NT2/D1 (cell line): ENCODE results near the gene FANCD2.
"Not testable (repeated sequence)": the region's sequence is repeated elsewhere in the genome, so short reads cannot be mapped to it uniquely, and the experiment has no call there.

ENCODE experiments used
- DNase-seq: peaks from one replicate; pipeline ENCODE4 v3.0.0-alpha.2; 2011; ENCODE audit warnings: low read depth, low spot score
- H3K27me3 ChIP-seq: 2 replicates; pipeline ENCODE4 v1.6.0; 2011; ENCODE audit warnings: mild to moderate bottlenecking; ENCODE audit not compliant: insufficient read length, insufficient read depth
- H3K36me3 ChIP-seq: 2 replicates; pipeline ENCODE4 v1.6.1; 2011; ENCODE audit warnings: mild to moderate bottlenecking, low read length, mixed read lengths; ENCODE audit not compliant: insufficient read depth, insufficient read length
- H3K4me1 ChIP-seq: 2 replicates; pipeline ENCODE4 v1.5.1; 2011; ENCODE audit not compliant: insufficient read depth, insufficient read length
- H3K4me3 ChIP-seq: 2 replicates; pipeline ENCODE4 v1.5.1; 2011; ENCODE audit warnings: low read depth; ENCODE audit not compliant: insufficient read length
- H3K9ac ChIP-seq: 2 replicates; pipeline ENCODE4 v1.6.0; 2011; ENCODE audit warnings: low read depth; ENCODE audit not compliant: insufficient read length
- H3K9me3 ChIP-seq: 2 replicates; pipeline ENCODE4 v1.5.1; 2011; ENCODE audit warnings: mild to moderate bottlenecking, low read length; ENCODE audit not compliant: insufficient read depth
- SUZ12 ChIP-seq: IDR thresholded peaks from 2 replicates; pipeline ENCODE4 v1.6.1; 2011; ENCODE audit not compliant: insufficient read length, insufficient read depth; ENCODE audit errors: extremely low read depth
- YY1 ChIP-seq: IDR thresholded peaks from 2 replicates; pipeline ENCODE4 v1.6.1; 2011; ENCODE audit not compliant: insufficient read length, insufficient read depth
- ZNF274 ChIP-seq: IDR thresholded peaks from 2 replicates; pipeline ENCODE4 v1.6.1; 2011; ENCODE audit warnings: mild to moderate bottlenecking, low read depth, low read length

Gene FANCD2

DNA sequence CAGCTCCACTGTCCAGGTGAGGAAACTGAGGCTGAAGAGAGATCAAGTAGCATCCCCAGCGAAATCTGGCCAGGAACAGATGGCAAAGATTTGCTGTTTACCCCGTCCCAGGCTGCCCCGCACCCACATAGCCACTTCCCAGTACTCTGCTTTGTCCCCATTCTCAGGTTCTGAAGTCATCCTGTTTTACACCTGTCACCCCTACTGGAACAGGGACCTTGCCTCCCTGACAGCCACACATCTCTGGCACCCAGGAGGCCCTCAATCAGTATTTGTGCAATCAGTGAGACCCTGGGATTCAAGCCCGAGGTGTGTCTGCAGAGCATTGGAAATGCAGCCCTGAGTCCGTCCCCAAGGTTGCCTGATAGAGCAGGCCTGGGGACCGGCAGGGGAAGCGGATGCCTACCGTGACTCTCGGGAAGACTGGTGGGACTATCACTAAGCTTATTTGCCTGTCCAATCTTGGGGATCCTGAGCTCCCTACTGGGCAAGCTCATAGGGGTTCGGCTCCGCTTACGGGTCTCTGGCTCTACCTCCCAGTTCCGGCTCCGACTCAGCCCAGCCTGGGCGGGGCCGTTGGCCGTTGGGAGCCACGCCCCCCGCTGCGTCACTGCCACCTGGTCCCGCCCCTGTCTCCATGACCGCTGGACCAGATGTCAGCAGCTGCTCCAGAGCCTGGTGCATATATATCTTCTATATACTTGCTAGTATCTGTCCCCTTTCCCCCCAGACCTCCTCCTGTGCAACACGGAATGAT lies 17.5 kb upstream of the FANCD2 start:
- no peak for TF ChIP-seq ZNF274
- TF ChIP-seq SUZ12 = no peak
- TF ChIP-seq YY1 = no peak
- H3K4me3 ChIP-seq = peak overlapping the region; percentile 40
- peaks cover 9% of the 10 kb centered on the region for H3K4me1 ChIP-seq
- H3K27me3 ChIP-seq = peaks cover 19% of the 10 kb centered on the region
- H3K9me3 ChIP-seq = no peaks in the 10 kb centered on the region
- H3K9ac ChIP-seq = peak overlapping the region; percentile 32
- DNase-seq = no peak
- H3K36me3 ChIP-seq = peaks cover 17% of the 10 kb centered on the region

DNA sequence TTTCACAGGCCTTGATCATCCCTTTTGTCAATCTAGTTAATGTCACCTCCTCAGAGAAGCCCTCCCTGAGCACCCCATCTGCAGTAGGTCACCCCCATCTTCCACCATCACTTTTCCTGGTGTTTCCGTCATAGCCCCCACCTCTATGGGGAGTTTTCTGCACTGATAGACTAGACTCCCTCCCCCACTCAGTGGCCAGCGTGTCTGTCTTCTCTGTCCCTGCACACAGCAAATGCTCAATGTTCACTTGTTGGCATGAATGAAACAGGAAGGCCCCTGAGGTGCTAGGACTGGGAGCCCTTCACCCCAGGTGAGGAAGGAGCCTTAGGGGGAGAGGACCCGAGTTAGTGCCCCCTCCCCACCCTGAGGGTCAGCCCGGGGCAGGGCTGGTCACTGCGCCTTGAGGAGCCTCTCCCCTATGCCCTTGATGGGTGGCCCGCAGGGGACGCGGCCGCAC lies 15.8 kb upstream of the FANCD2 start:
- Histone ChIP-seq H3K27me3 (peaks cover 19% of the 10 kb centered on the region), H3K9me3 (no peaks in the 10 kb centered on the region), H3K4me1 (peaks cover 13% of the 10 kb centered on the region), H3K36me3 (peaks cover 1% of the 10 kb centered on the region), H3K9ac (peak overlapping the region; percentile 88), H3K4me3 (peak overlapping the region; percentile 59)
- no peak for DNase-seq
- TF ChIP-seq YY1 (no peak), SUZ12 (no peak), ZNF274 (no peak)

DNA sequence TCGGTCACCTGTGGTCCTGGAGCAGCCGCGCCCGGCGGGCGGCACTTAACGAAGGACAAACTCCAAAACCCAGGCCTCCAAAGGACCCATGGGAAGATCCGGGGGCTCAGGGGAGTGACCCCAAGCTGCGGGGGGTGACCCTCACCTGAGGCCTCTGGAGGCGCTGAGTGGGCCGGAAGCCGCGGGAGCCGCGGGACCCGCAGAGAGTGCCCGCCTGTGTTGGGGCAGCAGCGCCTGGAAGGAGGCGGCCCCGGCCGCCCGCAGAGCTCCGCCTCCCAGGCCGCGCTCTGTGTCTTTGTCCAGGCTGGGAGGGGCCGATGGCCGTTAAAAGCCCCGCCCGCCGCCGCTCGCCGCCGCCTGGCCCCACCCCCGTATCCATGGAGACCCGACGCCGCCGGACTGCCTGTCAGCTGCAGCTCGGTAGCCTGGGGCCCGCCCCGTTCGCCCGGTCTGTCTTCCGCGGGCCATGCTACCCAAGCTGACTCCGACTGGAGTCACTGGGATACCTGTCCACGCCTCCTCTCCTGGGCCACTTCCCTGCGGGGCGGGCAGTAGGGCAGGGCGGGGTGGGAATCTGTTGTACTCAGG lies 15.3 kb upstream of the FANCD2 start:
- H3K9me3 ChIP-seq = no peaks in the 10 kb centered on the region
- H3K27me3 ChIP-seq = peaks cover 19% of the 10 kb centered on the region
- H3K36me3 ChIP-seq = no peaks in the 10 kb centered on the region
- H3K4me3 ChIP-seq = peak overlapping the region; percentile 59
- TF ChIP-seq ZNF274 (no peak), SUZ12 (no peak), YY1 (no peak)
- peak overlapping the region; percentile 88 for H3K9ac ChIP-seq
- H3K4me1 ChIP-seq = peaks cover 13% of the 10 kb centered on the region
- peak; percentile 84 for DNase-seq

DNA sequence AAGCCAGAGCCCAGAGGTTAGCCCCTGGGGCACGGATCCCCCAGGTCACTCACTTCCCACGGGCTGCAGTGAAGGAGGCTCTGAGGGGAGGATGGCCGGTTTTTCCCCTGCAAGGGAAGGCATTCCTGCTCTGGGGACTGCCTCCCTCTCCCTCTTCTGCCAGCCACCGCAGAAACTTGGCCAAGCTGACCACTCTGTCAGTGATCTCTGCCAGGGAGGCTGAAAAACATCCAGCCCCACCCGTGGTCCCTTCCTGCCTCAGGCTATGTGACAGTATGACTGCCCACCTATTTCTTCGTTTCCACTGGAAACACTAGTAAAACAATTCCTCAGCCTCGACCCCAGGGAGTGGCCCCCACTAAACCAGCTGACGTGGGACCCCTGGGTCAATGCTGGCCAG lies 14.6 kb upstream of the FANCD2 start:
- TF ChIP-seq YY1 = no peak
- no peak for TF ChIP-seq SUZ12
- no peak for TF ChIP-seq ZNF274
- Histone ChIP-seq H3K4me3 (no peak overlapping the region), H3K4me1 (peaks cover 13% of the 10 kb centered on the region), H3K9ac (peak overlapping the region; percentile 50), H3K27me3 (peaks cover 19% of the 10 kb centered on the region), H3K36me3 (no peaks in the 10 kb centered on the region), H3K9me3 (no peaks in the 10 kb centered on the region)
- no peak for DNase-seq

DNA sequence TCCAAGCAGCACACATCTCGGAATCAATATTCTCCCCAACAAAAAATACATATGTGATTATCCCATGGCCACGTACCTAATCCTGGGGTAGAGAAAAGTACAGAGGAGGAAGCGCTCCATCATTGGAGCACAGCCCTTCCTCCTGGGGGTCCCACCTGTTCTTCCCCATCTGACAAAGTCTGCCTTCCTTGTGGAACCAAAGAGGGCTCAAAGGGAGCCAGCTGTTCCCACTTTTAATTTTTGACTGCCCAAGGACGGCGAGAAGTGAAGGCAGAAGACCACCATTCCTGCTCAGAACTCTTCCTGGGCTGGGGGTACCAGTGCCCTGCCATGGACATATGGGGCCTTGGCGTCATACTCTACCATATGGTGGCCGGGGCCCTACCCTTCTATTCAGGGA lies 14.1 kb upstream of the FANCD2 start:
- no peak overlapping the region for H3K9ac ChIP-seq
- TF ChIP-seq ZNF274 (no peak), SUZ12 (no peak), YY1 (no peak)
- H3K4me3 ChIP-seq = no peak overlapping the region
- peaks cover under 1% of the 10 kb centered on the region for H3K36me3 ChIP-seq
- H3K27me3 ChIP-seq = peaks cover 19% of the 10 kb centered on the region
- H3K9me3 ChIP-seq = no peaks in the 10 kb centered on the region
- H3K4me1 ChIP-seq = peaks cover 13% of the 10 kb centered on the region
- no peak for DNase-seq

DNA sequence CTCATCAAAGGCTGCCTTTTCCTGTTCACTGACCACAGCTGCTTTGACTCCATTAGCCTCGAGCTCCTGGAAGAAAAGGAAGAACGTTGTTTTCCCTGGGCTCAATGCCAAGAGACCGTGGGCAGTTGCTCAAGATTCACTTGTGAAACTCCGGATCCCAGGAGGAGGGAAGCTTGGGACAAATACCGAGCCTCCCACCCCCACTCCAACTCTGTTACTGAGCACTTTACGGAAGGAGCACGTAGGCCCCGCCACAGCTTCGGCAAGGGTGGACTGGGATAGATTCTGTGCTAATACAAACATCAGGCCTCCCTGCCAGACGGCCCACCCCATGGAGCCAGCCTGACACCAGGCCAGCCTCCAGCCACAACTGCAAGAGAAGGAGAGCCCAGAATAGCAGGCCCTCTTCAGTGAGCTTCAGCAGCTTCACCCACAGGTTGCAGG lies 10.8 kb upstream of the FANCD2 start:
- Histone ChIP-seq H3K36me3 (peaks cover 21% of the 10 kb centered on the region), H3K9me3 (no peaks in the 10 kb centered on the region), H3K9ac (peak overlapping the region; percentile 50), H3K4me3 (no peak overlapping the region), H3K4me1 (peaks cover 13% of the 10 kb centered on the region), H3K27me3 (peaks cover 16% of the 10 kb centered on the region)
- no peak for DNase-seq
- TF ChIP-seq YY1 = no peak
- TF ChIP-seq SUZ12 = no peak
- no peak for TF ChIP-seq ZNF274

DNA sequence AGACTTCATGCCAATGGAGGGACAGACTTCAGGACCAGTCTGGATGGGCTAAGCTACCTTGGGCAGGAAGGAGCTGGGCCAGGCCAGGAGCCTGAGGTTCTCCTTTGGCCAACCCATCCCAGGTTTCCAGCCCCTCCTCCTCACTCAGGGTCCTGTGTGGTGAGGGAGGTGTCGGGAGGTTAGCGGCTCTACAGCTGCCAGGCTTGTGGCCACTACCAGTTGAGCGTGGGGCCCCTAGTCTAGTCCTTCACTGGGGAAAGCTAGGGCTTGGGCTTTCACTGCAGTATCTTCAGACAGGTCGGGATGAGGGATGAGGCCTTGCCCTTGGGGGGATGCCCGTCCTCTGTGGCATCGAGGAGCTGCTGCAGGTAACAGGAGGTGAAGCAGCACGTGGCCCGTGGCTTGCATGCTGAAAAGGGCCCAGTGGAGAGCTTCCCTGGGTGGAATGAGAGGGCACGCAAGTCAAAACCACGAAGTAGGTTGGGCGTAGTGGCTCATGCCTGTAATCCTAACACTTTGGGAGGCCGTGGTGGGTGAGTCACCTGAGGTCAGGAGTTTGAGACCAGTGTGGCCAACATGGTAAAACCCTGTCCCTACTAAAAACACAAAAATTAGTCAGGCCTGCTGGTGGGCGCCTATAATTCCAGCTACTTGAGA lies 8.5 kb upstream of the FANCD2 start:
- Histone ChIP-seq H3K4me3 (no peak overlapping the region), H3K9ac (no peak overlapping the region), H3K27me3 (no peaks in the 10 kb centered on the region), H3K4me1 (peaks cover 4% of the 10 kb centered on the region), H3K36me3 (peaks cover 44% of the 10 kb centered on the region), H3K9me3 (no peaks in the 10 kb centered on the region)
- no peak for DNase-seq
- TF ChIP-seq ZNF274 (no peak), SUZ12 (no peak), YY1 (no peak)

DNA sequence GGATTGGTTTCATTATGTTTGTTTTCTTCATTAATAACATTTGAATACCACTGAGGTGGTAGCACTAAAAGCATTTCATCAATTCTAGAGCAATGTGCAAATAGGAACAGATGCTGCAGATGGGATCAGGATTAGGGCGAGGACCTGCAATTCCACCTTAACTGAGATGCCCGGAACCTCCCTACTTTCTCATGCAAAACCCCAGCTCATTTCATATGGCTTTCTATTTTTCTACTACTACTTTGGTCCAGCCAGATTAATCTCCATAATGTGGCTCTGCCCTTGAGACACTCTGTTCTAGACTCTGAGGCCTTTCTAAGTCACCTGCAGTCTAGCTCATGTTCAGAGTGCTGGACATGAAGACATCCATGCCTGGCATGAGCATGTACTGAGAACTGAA lies 7.4 kb upstream of the FANCD2 start:
- not testable (repeated sequence) for H3K9me3 ChIP-seq, H3K27me3 ChIP-seq, H3K4me1 ChIP-seq, H3K9ac ChIP-seq, DNase-seq, H3K4me3 ChIP-seq
- peaks cover 54% of the 10 kb centered on the region for H3K36me3 ChIP-seq
